ENCODE measurements around the gene COMMD4.

COMMD4 gene

GRCh38 chr15:75362642-75363249 lies 26.9 kb downstream of the COMMD4 start:
- no peaks in the 10 kb centered on the region for H4K20me1 ChIP-seq (ENCODE audit: low read depth, low read length)
- H3K9me2 ChIP-seq (replicated peaks; ENCODE audit: insufficient read depth, low read length): no peaks in the 10 kb centered on the region
- no peak overlapping the region for H3K4me2 ChIP-seq (ENCODE audit: low read depth, low read length, poor library complexity, severe bottlenecking)
- H3K9ac ChIP-seq (ENCODE audit: low read length): no peak overlapping the region
- TF ChIP-seq CTCF (IDR thresholded peaks at IDR 0.05; ENCODE audit: insufficient read depth, low read length, poor library complexity, severe bottlenecking): no peak
- TF ChIP-seq EZH2phosphoT487 (conservative IDR thresholded peaks at IDR 0.05; ENCODE audit: low read length): no peak
- no peak overlapping the region for H2AFZ ChIP-seq (ENCODE audit: low read depth, low read length, severe bottlenecking)
- no peaks in the 10 kb centered on the region for H3K27me3 ChIP-seq (ENCODE audit: low read length)
- no peaks in the 10 kb centered on the region for H3K9me3 ChIP-seq (ENCODE audit: insufficient read depth, low read length)
- no peaks in the 10 kb centered on the region for H3K36me3 ChIP-seq (ENCODE audit: low read length)
- no peak overlapping the region for H3K4me3 ChIP-seq (ENCODE audit: insufficient read depth, low read length, poor library complexity, severe bottlenecking)
- no peak overlapping the region for H3K27ac ChIP-seq (ENCODE audit: low read depth, low read length)
- no peaks in the 10 kb centered on the region for H3F3A ChIP-seq (ENCODE audit: insufficient read depth)
- no peaks in the 10 kb centered on the region for H3K79me2 ChIP-seq (ENCODE audit: insufficient read depth, low read length)

GRCh38 chr15:75363786-75364185 lies 27.9 kb downstream of the COMMD4 start:
- peaks cover 3% of the 10 kb centered on the region for H3F3A ChIP-seq (ENCODE audit: insufficient read depth)
- no peaks in the 10 kb centered on the region for H3K36me3 ChIP-seq (ENCODE audit: low read length)

GRCh38 chr15:75364881-75365280 lies 29.0 kb downstream of the COMMD4 start:
- Histone ChIP-seq H3K36me3 (ENCODE audit: low read length) (no peaks in the 10 kb centered on the region), H3K9me3 (ENCODE audit: insufficient read depth, low read length) (no peaks in the 10 kb centered on the region), H3K27me3 (ENCODE audit: low read length) (no peaks in the 10 kb centered on the region), H3K79me2 (ENCODE audit: insufficient read depth, low read length) (no peaks in the 10 kb centered on the region), H2AFZ (ENCODE audit: low read depth, low read length, severe bottlenecking) (no peak overlapping the region), H3K4me2 (ENCODE audit: low read depth, low read length, poor library complexity, severe bottlenecking) (no peak overlapping the region), H3F3A (ENCODE audit: insufficient read depth) (peaks cover 14% of the 10 kb centered on the region), H3K9ac (ENCODE audit: low read length) (no peak overlapping the region), H4K20me1 (ENCODE audit: low read depth, low read length) (no peaks in the 10 kb centered on the region), H3K27ac (ENCODE audit: low read depth, low read length) (no peak overlapping the region), H3K4me3 (ENCODE audit: insufficient read depth, low read length, poor library complexity, severe bottlenecking) (no peak overlapping the region), H3K9me2 (replicated peaks; ENCODE audit: insufficient read depth, low read length) (no peaks in the 10 kb centered on the region)
- TF ChIP-seq CTCF (IDR thresholded peaks at IDR 0.05; ENCODE audit: insufficient read depth, low read length, poor library complexity, severe bottlenecking) (no peak), EZH2phosphoT487 (conservative IDR thresholded peaks at IDR 0.05; ENCODE audit: low read length) (no peak)

More at GRCh38 chr15:75363786-75364185, 27.9 kb downstream of the COMMD4 start:
- no peaks in the 10 kb centered on the region for H3K9me3 ChIP-seq (ENCODE audit: insufficient read depth, low read length)
- TF ChIP-seq CTCF (IDR thresholded peaks at IDR 0.05; ENCODE audit: insufficient read depth, low read length, poor library complexity, severe bottlenecking) (no peak), EZH2phosphoT487 (conservative IDR thresholded peaks at IDR 0.05; ENCODE audit: low read length) (no peak)
- H3K9ac ChIP-seq (ENCODE audit: low read length): no peak overlapping the region
- H4K20me1 ChIP-seq (ENCODE audit: low read depth, low read length): no peaks in the 10 kb centered on the region
- no peak overlapping the region for H2AFZ ChIP-seq (ENCODE audit: low read depth, low read length, severe bottlenecking)
- H3K9me2 ChIP-seq (replicated peaks; ENCODE audit: insufficient read depth, low read length): no peaks in the 10 kb centered on the region
- no peak overlapping the region for H3K4me2 ChIP-seq (ENCODE audit: low read depth, low read length, poor library complexity, severe bottlenecking)
- no peak overlapping the region for H3K27ac ChIP-seq (ENCODE audit: low read depth, low read length)
- H3K4me3 ChIP-seq (ENCODE audit: insufficient read depth, low read length, poor library complexity, severe bottlenecking): no peak overlapping the region
- no peaks in the 10 kb centered on the region for H3K79me2 ChIP-seq (ENCODE audit: insufficient read depth, low read length)
- no peaks in the 10 kb centered on the region for H3K27me3 ChIP-seq (ENCODE audit: low read length)
